ENCODE measurements around the gene KIAA1217.

The KIAA1217 gene, protein sequence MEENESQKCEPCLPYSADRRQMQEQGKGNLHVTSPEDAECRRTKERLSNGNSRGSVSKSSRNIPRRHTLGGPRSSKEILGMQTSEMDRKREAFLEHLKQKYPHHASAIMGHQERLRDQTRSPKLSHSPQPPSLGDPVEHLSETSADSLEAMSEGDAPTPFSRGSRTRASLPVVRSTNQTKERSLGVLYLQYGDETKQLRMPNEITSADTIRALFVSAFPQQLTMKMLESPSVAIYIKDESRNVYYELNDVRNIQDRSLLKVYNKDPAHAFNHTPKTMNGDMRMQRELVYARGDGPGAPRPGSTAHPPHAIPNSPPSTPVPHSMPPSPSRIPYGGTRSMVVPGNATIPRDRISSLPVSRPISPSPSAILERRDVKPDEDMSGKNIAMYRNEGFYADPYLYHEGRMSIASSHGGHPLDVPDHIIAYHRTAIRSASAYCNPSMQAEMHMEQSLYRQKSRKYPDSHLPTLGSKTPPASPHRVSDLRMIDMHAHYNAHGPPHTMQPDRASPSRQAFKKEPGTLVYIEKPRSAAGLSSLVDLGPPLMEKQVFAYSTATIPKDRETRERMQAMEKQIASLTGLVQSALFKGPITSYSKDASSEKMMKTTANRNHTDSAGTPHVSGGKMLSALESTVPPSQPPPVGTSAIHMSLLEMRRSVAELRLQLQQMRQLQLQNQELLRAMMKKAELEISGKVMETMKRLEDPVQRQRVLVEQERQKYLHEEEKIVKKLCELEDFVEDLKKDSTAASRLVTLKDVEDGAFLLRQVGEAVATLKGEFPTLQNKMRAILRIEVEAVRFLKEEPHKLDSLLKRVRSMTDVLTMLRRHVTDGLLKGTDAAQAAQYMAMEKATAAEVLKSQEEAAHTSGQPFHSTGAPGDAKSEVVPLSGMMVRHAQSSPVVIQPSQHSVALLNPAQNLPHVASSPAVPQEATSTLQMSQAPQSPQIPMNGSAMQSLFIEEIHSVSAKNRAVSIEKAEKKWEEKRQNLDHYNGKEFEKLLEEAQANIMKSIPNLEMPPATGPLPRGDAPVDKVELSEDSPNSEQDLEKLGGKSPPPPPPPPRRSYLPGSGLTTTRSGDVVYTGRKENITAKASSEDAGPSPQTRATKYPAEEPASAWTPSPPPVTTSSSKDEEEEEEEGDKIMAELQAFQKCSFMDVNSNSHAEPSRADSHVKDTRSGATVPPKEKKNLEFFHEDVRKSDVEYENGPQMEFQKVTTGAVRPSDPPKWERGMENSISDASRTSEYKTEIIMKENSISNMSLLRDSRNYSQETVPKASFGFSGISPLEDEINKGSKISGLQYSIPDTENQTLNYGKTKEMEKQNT (N-terminal part only)

DNA sequence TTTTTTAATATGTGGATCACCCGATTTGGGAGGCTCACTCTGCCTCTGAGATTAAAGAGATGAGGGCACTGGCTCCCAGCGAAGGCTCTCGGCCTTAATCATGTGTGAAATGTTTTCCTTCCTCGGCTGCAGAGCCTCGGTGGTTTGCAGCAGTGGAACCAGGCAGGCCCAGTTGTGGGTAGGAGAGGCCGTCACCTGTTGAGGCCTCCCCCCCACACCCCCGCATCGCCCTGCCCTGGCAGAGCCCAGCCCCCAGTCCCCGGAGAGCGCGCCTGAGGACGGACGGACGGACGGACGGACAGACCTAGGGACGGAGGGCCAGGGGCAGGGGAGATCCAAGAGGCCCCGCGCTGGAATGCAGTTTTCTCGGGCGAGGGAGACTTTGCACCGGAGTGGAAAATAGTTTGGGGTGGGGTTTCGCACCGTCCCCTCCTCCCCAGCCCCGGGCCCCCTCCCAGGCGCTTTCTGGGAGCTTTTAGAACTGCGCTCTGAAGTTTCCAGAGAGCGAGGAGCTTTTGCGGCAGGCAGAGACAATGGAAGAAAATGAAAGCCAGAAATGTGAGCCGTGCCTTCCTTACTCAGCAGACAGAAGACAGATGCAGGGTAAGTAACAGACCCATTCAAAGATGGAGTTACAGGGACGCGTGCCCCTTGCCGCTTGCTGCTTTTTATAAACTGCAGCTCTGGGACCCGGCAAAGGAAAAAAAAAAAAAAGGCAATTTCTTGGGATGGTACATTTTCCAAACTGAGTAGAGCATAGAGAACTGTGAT lies at the start of gene KIAA1217:
KIAA1217 (plus strand) TSS at position 478 of the 771 bp plus-strand sequence; CDS start at position 534, 56 bp downstream.
- in situ Hi-C loops (cut with MboI; ENCODE audit: low sequenced_read_pairs) = loop anchor here (25.0 kb wide), 1 partner anchor 303 kb away; no protein-coding TSS in a partner anchor
- peak; percentile 69 to 71 for DNase-seq (ENCODE audit: low spot score in 2 of 2)
- H3K27me3 ChIP-seq (ENCODE audit: low read depth) = no peaks in the 10 kb centered on the region
- peaks cover 31% of the 10 kb centered on the region for H3K4me1 ChIP-seq
- no peaks in the 10 kb centered on the region for H3K9me3 ChIP-seq
- peak within 1 kb of the TSS; percentile 25 for H3K4me3 ChIP-seq
- no peaks in the 10 kb centered on the region for H3K36me3 ChIP-seq (replicated peaks)

DNA sequence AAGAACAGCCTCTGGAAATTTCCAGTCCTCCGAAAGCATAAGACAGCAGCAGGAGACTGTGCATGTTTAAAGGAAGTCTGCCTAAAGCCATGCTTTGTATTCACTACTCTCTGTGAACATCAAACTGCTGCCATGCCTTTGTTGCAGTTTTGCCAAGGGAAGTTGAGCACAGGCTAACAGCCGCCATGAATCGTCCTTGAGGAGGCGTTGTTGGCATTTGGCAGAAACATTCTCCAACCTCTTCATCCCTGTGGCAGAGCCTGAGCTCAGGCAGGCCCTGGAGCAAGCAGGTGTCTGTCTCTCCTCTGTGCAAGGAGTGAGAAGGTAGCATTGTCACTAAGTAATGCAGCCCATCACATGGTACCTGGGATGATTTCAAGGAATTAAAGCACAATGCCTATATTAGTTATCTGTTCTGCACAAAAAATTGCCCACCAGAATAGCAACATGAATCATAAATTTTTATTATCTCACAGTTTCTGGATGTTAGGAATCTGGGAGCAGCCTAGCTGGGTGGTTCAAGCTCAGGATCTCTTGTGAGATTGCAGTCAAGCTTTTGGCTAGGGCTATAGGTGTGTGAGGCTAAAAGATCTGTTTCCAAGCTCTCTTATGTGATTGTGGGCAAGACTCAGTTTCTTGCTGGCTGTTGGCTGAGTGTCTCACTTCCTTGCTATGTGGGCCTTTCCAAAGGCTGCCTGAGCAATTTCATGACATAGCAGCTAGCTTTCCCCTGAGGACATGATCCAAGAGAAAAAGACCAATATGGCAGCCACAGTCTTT lies 46.5 kb upstream of the KIAA1217 start:
- no peaks in the 10 kb centered on the region for H3K9me3 ChIP-seq
- no peak overlapping the region for H3K4me3 ChIP-seq
- DNase-seq (ENCODE audit: low spot score in 2 of 2) = no peak
- 0 out of 2 replicates have a peak, but pooled peaks cover 4% of the 10 kb centered on the region for H3K27me3 ChIP-seq (ENCODE audit: low read depth)
- H3K36me3 ChIP-seq (replicated peaks) = no peaks in the 10 kb centered on the region
- no peaks in the 10 kb centered on the region for H3K4me1 ChIP-seq
- in situ Hi-C loops (cut with MboI; ENCODE audit: low sequenced_read_pairs) = no loop called here

DNA sequence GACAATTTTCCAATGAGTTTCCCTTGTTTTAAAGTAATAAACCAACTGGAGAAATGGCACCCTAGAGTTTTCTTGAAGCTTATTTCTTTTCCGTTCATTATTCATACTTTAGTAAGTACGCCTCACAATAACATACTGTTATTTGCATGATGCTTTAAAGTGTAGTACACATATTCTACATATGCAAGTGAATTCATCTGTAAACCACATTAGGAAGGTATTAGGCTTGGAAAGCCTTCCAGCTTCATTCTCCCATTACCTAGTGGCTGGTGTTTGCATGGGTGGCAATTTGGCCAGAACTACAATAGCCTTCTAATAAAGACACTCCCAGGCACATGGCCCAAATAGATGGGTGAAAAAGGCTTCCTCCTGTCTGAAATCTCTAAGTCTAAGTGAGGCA lies 45.5 kb upstream of the KIAA1217 start:
- no peak overlapping the region for H3K4me3 ChIP-seq
- H3K27me3 ChIP-seq (ENCODE audit: low read depth) = 0 out of 2 replicates have a peak, but pooled peaks cover 4% of the 10 kb centered on the region
- in situ Hi-C loops (cut with MboI; ENCODE audit: low sequenced_read_pairs) = no loop called here
- H3K4me1 ChIP-seq = no peaks in the 10 kb centered on the region
- no peak for DNase-seq (ENCODE audit: low spot score in 2 of 2)
- no peaks in the 10 kb centered on the region for H3K9me3 ChIP-seq
- no peaks in the 10 kb centered on the region for H3K36me3 ChIP-seq (replicated peaks)

DNA sequence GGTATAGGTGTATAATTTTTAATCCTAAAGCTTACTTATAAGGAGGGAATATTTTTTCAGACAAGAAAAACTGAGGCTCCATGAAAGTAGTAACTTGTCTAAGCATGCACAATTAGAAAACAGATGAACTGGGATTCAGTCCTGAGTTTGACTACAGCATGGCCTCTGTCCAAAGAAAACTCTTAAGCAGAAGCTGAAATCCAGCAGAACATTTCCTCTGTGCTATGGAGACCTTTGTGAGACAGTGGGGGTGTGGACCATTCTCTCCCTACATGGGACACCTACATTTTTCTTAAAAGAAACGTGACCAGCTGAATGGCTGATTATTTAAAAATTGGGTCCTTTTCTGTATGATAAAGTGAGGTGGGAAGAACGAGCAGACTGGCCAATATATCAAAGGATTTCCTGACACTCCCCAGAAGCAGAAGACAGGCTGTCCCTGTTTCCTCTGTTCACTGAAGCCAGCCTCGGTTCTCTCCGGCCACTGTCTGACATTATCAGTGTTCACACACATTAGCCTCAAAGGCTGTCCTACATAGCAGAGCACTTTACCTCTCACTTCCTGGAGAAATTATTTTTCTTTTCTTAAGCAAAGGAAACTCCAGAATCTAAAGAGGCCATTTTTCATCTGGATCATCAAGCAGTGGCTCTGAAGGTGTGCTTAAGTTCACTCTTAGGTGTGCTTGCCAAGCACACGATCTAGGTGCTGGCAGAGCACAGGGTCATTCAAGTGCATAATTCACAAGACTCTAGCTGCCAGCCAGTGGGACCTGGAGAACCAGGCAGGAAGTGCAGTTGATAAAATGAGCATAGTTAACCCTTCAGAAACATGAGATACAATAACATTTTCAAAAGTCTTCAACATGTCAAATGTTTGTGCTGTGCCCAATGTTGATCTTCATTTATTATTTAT lies 40.4 kb upstream of the KIAA1217 start:
- Histone ChIP-seq H3K36me3 (replicated peaks) (no peaks in the 10 kb centered on the region), H3K27me3 (ENCODE audit: low read depth) (no peaks in the 10 kb centered on the region), H3K9me3 (no peaks in the 10 kb centered on the region), H3K4me1 (no peaks in the 10 kb centered on the region), H3K4me3 (no peak overlapping the region)
- in situ Hi-C loops (cut with MboI; ENCODE audit: low sequenced_read_pairs) = no loop called here
- DNase-seq (ENCODE audit: low spot score in 2 of 2) = no peak

DNA sequence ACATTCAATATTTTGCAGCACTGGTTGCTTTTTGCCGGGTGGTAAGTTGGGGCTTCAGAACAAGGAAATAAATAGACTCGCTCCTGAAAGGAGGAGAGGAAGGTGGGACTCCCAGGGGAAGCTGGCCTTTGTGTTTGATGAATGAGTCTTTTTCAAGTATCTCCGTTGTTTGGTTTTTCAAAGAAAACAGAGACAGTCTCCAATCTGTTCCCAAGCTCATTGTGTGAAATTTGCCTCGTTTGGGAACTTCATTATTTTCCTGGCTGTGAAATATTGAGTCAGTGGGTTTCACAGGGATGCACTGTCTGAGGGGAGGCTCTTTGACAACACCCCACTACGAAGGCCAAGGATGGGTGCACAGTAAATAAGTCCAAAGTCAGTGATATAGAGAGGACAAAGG lies 38.7 kb upstream of the KIAA1217 start:
- no peaks in the 10 kb centered on the region for H3K27me3 ChIP-seq (ENCODE audit: low read depth)
- in situ Hi-C loops (cut with MboI; ENCODE audit: low sequenced_read_pairs) = no loop called here
- H3K36me3 ChIP-seq (replicated peaks) = no peaks in the 10 kb centered on the region
- no peak overlapping the region for H3K4me3 ChIP-seq
- no peaks in the 10 kb centered on the region for H3K4me1 ChIP-seq
- DNase-seq (ENCODE audit: low spot score in 2 of 2) = no peak
- H3K9me3 ChIP-seq = no peaks in the 10 kb centered on the region

DNA sequence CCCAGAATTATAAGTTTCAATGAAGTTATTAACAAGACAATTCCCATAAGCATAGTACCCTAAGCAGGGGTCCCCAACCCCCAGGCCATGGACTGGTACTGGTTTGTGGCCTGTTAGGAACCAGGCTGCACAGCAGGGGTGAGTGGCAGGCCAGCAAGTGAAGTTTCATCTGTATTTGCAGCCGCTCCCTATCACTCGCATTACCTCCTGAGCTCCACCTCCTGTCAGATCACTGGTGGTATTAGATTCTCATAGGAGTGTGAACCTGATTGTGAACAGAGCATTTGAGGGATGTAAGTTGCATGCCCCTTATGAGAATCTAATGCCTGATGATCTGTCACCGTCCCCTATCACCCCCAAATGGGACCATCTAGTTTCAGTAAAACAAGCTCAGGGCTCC lies 36.0 kb upstream of the KIAA1217 start:
- Histone ChIP-seq H3K27me3 (ENCODE audit: low read depth) (no peaks in the 10 kb centered on the region), H3K4me1 (no peaks in the 10 kb centered on the region), H3K9me3 (no peaks in the 10 kb centered on the region), H3K36me3 (replicated peaks) (no peaks in the 10 kb centered on the region), H3K4me3 (no peak overlapping the region)
- no peak for DNase-seq (ENCODE audit: low spot score in 2 of 2)
- in situ Hi-C loops (cut with MboI; ENCODE audit: low sequenced_read_pairs) = no loop called here

DNA sequence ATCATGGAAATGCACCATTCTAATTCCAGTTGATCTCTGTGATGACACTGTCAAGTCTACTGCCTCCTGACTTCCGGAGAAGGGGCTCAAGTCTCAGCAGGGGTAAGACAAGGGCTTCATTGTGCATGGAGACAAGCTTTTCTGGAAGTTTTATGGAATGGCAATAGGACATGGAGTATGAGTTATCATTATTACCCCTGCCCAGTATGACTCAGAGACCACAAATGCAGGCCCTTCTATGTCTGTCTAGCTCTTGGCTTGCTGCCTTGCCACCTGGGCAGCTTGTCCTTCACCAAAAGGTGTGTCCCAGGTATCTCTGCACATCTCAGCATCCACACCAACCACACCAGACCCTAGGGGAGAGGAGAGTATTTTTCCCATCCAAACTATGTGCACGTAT lies 34.9 kb upstream of the KIAA1217 start:
- no peaks in the 10 kb centered on the region for H3K4me1 ChIP-seq
- no peaks in the 10 kb centered on the region; the same call in 1 of the 2 replicates for H3K9me3 ChIP-seq
- no peaks in the 10 kb centered on the region for H3K36me3 ChIP-seq (replicated peaks)
- no peak overlapping the region for H3K4me3 ChIP-seq
- no peak for DNase-seq (ENCODE audit: low spot score in 2 of 2)
- in situ Hi-C loops (cut with MboI; ENCODE audit: low sequenced_read_pairs) = no loop called here
- H3K27me3 ChIP-seq (ENCODE audit: low read depth) = no peaks in the 10 kb centered on the region

DNA sequence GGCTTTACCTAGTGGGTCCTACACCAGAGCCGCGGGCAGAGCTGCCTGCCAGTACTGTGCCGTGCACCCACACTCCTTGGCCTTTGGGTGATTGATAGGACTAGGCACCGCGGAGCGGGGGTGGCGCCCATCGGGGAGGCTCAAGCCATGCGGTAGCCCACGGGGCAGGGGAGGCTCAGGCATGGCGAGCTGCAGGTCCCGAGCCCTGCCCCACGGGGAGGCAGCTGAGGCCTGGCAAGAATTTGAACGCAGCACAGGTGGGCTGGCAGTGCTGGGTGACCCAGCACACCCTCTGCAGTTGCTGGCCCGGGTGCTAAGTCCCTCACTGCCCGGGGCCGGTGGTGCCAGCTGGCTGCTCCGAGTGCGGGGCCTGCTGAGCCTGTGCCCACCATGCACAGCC lies 32.3 kb upstream of the KIAA1217 start:
- no peak for DNase-seq (ENCODE audit: low spot score in 2 of 2)
- no peaks in the 10 kb centered on the region for H3K36me3 ChIP-seq (replicated peaks)
- H3K9me3 ChIP-seq = no peaks in the 10 kb centered on the region; the same call in 1 of the 2 replicates
- no peaks in the 10 kb centered on the region for H3K27me3 ChIP-seq (ENCODE audit: low read depth)
- H3K4me3 ChIP-seq = no peak overlapping the region
- H3K4me1 ChIP-seq = no peaks in the 10 kb centered on the region
- in situ Hi-C loops (cut with MboI; ENCODE audit: low sequenced_read_pairs) = no loop called here

DNA sequence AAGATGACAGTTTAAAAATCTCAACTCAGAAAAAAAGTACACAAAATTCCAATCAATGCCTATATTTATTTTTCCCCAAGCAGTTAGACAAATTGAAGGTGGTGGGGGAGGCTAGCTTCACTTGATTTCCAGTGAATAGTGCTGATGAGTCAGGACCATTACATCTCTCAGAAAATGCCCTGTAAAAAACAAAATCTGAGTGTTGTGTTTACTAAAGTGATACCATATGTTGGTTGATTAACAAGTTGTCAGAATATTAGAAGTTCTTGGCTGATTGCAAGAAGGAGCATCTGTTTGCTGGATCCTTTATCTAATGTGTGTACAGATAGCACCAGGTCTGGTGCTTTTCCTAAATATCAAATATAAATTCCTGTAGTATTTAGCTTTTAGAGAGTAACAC lies 31.3 kb upstream of the KIAA1217 start:
- no peak overlapping the region for H3K4me3 ChIP-seq
- in situ Hi-C loops (cut with MboI; ENCODE audit: low sequenced_read_pairs) = no loop called here
- no peaks in the 10 kb centered on the region for H3K4me1 ChIP-seq
- H3K9me3 ChIP-seq = no peaks in the 10 kb centered on the region; the same call in 1 of the 2 replicates
- no peak for DNase-seq (ENCODE audit: low spot score in 2 of 2)
- H3K36me3 ChIP-seq (replicated peaks) = no peaks in the 10 kb centered on the region
- H3K27me3 ChIP-seq (ENCODE audit: low read depth) = no peaks in the 10 kb centered on the region

DNA sequence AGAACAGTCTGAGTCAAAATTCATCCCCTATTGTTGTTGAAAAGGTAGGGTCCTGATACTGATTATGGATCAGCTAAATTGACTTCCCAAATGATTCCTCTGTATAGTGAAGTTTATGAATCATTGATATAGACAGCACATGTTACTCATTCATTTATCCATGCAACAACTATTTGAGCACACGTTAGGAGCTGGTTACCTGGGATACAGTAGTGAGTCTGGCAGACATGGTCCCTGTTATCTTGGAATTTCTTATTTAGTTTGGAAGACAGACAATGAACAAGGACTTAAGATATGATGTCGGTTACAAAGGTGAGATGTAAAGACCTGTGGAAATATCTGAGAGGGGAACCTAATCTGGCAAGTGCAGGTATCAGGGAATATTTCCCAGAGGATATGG lies 28.0 kb upstream of the KIAA1217 start:
- in situ Hi-C loops (cut with MboI; ENCODE audit: low sequenced_read_pairs) = no loop called here
- H3K4me1 ChIP-seq = no peaks in the 10 kb centered on the region
- DNase-seq (ENCODE audit: low spot score in 2 of 2) = no peak
- H3K27me3 ChIP-seq (ENCODE audit: low read depth) = peaks cover 18% of the 10 kb centered on the region
- no peaks in the 10 kb centered on the region; the same call in 1 of the 2 replicates for H3K9me3 ChIP-seq
- H3K4me3 ChIP-seq = no peak overlapping the region
- H3K36me3 ChIP-seq (replicated peaks) = no peaks in the 10 kb centered on the region

DNA sequence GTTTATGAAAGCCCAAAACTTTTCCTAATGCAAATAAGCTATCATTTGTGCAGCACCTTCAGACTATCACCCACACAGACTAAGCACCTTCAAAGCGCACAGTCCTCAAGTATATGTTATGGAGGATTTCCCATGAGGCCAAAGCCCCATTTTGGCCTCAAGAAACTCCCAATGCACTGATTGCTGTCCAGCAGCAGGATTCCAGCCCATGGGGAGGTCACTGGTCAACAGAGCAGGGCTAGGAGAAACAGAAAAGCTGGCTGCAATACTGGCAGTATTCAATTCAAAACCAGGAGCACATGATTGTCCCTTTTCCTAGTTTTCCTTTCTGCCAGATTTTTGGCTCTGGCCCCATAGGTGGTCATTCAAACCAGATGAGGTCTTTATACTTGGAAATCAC lies 24.5 kb upstream of the KIAA1217 start:
- DNase-seq (ENCODE audit: low spot score in 2 of 2) = no peak
- Histone ChIP-seq H3K4me3 (no peak overlapping the region), H3K4me1 (no peaks in the 10 kb centered on the region), H3K9me3 (no peaks in the 10 kb centered on the region), H3K36me3 (replicated peaks) (no peaks in the 10 kb centered on the region), H3K27me3 (ENCODE audit: low read depth) (peaks cover 21% of the 10 kb centered on the region)
- in situ Hi-C loops (cut with MboI; ENCODE audit: low sequenced_read_pairs) = no loop called here

Data from HAP-1 (cell line).